ENCODE results near the gene TKTL2. TPM values are rescaled to one million over a fixed set of nuclear protein-coding genes. Genes with fewer than 3 reads are reported as not detected.
A peak's percentile ranks its signal among the peaks of the same experiment; 100 is the strongest.

TKTL2 gene
- total RNA-seq, 4 donors from 2014 or later, result not detected

- no peaks in the 10 kb centered on the region for H3K36me3 ChIP-seq
- H3K4me3 ChIP-seq, result no peak overlapping the region
- H3K27me3 ChIP-seq, result no peaks in the 10 kb centered on the region
- WGBS, 2 donors (ENCODE audit: low coverage in 1 of 2), result 0% methylated on average over 1 of the region's 1 CpG
- H3K4me1 ChIP-seq, result peaks cover 0 to 33% (median 0%) of the 10 kb centered on the region in 3 donors
- no peaks in the 10 kb centered on the region for H3K9me3 ChIP-seq
- TF ChIP-seq EP300 (IDR thresholded peaks at IDR 0.05) (no peak), POLR2A (IDR thresholded peaks at IDR 0.05) (no peak), POLR2AphosphoS5 (IDR thresholded peaks at IDR 0.05) (no peak)
- TF ChIP-seq, protein P1, sequence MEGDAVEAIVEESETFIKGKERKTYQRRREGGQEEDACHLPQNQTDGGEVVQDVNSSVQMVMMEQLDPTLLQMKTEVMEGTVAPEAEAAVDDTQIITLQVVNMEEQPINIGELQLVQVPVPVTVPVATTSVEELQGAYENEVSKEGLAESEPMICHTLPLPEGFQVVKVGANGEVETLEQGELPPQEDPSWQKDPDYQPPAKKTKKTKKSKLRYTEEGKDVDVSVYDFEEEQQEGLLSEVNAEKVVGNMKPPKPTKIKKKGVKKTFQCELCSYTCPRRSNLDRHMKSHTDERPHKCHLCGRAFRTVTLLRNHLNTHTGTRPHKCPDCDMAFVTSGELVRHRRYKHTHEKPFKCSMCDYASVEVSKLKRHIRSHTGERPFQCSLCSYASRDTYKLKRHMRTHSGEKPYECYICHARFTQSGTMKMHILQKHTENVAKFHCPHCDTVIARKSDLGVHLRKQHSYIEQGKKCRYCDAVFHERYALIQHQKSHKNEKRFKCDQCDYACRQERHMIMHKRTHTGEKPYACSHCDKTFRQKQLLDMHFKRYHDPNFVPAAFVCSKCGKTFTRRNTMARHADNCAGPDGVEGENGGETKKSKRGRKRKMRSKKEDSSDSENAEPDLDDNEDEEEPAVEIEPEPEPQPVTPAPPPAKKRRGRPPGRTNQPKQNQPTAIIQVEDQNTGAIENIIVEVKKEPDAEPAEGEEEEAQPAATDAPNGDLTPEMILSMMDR (IDR thresholded peaks at IDR 0.05), result no peak
- no peak for ATAC-seq
- H3K27ac ChIP-seq, result no peak overlapping the region
Measured at GRCh38 chr4:163495900-163496299, 22.3 kb upstream of the TKTL2 start.

- ATAC-seq, result peak; percentile 93
- 1% methylated on average over 16 to 32 of the region's 64 CpGs for WGBS, 2 donors (ENCODE audit: low coverage in 1 of 2)
- TF ChIP-seq, protein P1 (IDR thresholded peaks at IDR 0.05), result peak in 1 of 4 experiments; percentile 23
- TF ChIP-seq POLR2AphosphoS5 (IDR thresholded peaks at IDR 0.05), result peak; percentile 77
- TF ChIP-seq EP300 (IDR thresholded peaks at IDR 0.05), result no peak
- peak; percentile 28 to 32 for TF ChIP-seq POLR2A (IDR thresholded peaks at IDR 0.05)
- peak within 1 kb of the TSS; percentile 1 to 89 (median 88) for H3K27ac ChIP-seq
- H3K4me3 ChIP-seq, result peak within 1 kb of the TSS; percentile 55 to 86
- H3K4me1 ChIP-seq, result peaks cover 0 to 27% (median 0%) of the 10 kb centered on the region in 3 donors
- no peaks in the 10 kb centered on the region for H3K27me3 ChIP-seq
- no peaks in the 10 kb centered on the region for H3K9me3 ChIP-seq
- no peaks in the 10 kb centered on the region for H3K36me3 ChIP-seq
Measured at GRCh38 chr4:163494360-163495241, 21.0 kb upstream of the TKTL2 start, which contains the start of gene TMA16. TSS of gene TMA16 (plus strand) at chr4:163494690. CDS start at chr4:163494802, 112 bp downstream.

DNA sequence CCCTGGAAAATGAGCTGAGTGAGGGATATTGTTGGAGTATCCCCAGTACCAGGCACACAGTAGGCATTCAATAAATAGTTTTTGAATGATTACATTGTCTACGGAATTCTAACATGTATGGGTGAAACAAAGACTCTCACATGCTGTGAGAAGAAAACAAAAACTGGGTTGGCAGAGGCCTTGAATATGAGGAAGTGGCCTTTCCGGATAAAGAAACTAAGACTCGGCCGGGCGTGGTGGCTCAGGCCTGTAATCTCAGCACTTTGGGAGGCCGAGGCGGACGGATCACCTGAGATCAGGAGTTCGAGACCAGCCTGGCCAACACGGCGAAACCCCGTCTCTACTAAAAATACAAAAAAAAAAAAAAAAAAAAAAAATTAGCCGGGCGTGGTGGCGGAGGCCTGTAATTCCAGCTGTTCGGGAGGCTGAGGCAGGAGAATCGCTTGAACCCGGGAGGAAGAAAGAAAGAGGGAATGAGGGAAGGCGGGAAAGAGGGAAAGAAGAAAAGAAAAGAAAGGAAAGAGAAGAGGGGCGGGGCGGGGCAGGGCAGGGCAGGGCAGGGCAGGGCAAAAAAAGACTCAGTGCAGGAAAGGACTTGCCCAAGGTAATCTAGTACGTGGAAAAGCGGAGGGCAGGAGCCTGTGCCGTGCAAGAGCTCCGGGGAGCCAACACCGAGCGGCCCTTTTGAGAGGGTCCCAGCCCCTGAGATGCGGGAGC is 20.2 kb upstream of the TKTL2 start:
- H3K4me3 ChIP-seq, result peak overlapping the region; percentile 55 to 86
- H3K9me3 ChIP-seq, result no peaks in the 10 kb centered on the region
- H3K27ac ChIP-seq, result peak overlapping the region; percentile 1 to 89 (median 88)
- no peaks in the 10 kb centered on the region for H3K27me3 ChIP-seq
- 33 to 66% methylated on average over 12 to 14 of the region's 28 CpGs for WGBS, 2 donors (ENCODE audit: low coverage in 1 of 2)
- TF ChIP-seq, protein P1 (IDR thresholded peaks at IDR 0.05), result no peak
- TF ChIP-seq EP300 (IDR thresholded peaks at IDR 0.05) (no peak), POLR2A (IDR thresholded peaks at IDR 0.05) (no peak), POLR2AphosphoS5 (IDR thresholded peaks at IDR 0.05) (no peak)
- H3K36me3 ChIP-seq, result no peaks in the 10 kb centered on the region
- ATAC-seq, result no peak
- H3K4me1 ChIP-seq, result peaks cover 0 to 27% (median 0%) of the 10 kb centered on the region in 3 donors

GRCh38 chr4:163492951-163493504 is 19.5 kb upstream of the TKTL2 start:
- ATAC-seq, result no peak
- no peaks in the 10 kb centered on the region for H3K9me3 ChIP-seq
- no peaks in the 10 kb centered on the region for H3K27me3 ChIP-seq
- no peaks in the 10 kb centered on the region for H3K36me3 ChIP-seq
- TF ChIP-seq EP300 (IDR thresholded peaks at IDR 0.05) (no peak), POLR2AphosphoS5 (IDR thresholded peaks at IDR 0.05) (no peak), POLR2A (IDR thresholded peaks at IDR 0.05) (no peak)
- TF ChIP-seq, protein P1 (IDR thresholded peaks at IDR 0.05), result no peak
- no peak overlapping the region for H3K4me3 ChIP-seq
- WGBS, 2 donors (ENCODE audit: low coverage in 1 of 2), result 88 to 93% methylated on average over 6 of the region's 6 CpGs
- peaks cover 0 to 27% (median 0%) of the 10 kb centered on the region in 3 donors for H3K4me1 ChIP-seq
- H3K27ac ChIP-seq, result peak overlapping the region in 1 of 4 donors; percentile 89

All from gastroesophageal sphincter (tissue), 4 donors.